ENCODE results near the gene ATXN3L.
A peak's percentile ranks its signal among the peaks of the same experiment; 100 is the strongest.

ATXN3L gene

GRCh38 chrX:13319953-13320352, at the start of gene ATXN3L:
ATXN3L (minus strand) TSS chrX:13320053; CDS start chrX:13319934, 119 bp downstream.
- DNase-seq (ENCODE audit: low spot score) = no peak

- DNase-seq (ENCODE audit: low spot score) = peak; percentile 23
These were observed 49.6 kb upstream of the ATXN3L start for GRCh38 chrX:13369256-13370030.

GRCh38 chrX:13367950-13368349, 48.1 kb upstream of the ATXN3L start:
- no peak for DNase-seq (ENCODE audit: low spot score)

- DNase-seq (ENCODE audit: low spot score) = no peak
These were observed 46.8 kb upstream of the ATXN3L start for GRCh38 chrX:13366698-13367097.

- no peak for DNase-seq (ENCODE audit: low spot score)
These were observed 45.3 kb upstream of the ATXN3L start for GRCh38 chrX:13365161-13365560.

GRCh38 chrX:13364230-13364857, 44.5 kb upstream of the ATXN3L start:
- no peak for DNase-seq (ENCODE audit: low spot score)

- no peak for DNase-seq (ENCODE audit: low spot score)
These were observed 40.3 kb upstream of the ATXN3L start for GRCh38 chrX:13360146-13360545.

- no peak for DNase-seq (ENCODE audit: low spot score)
These were observed 38.1 kb upstream of the ATXN3L start for GRCh38 chrX:13357925-13358324.

GRCh38 chrX:13346646-13347045, 26.8 kb upstream of the ATXN3L start:
- DNase-seq (ENCODE audit: low spot score) = no peak

GRCh38 chrX:13345438-13345837, 25.6 kb upstream of the ATXN3L start:
- DNase-seq (ENCODE audit: low spot score) = no peak

GRCh38 chrX:13345037-13345436, 25.2 kb upstream of the ATXN3L start:
- DNase-seq (ENCODE audit: low spot score) = no peak

GRCh38 chrX:13341491-13342101, 21.7 kb upstream of the ATXN3L start:
- DNase-seq (ENCODE audit: low spot score) = no peak

- no peak for DNase-seq (ENCODE audit: low spot score)
These were observed 20.4 kb upstream of the ATXN3L start for GRCh38 chrX:13340182-13340791.

GRCh38 chrX:13339607-13340006, 19.8 kb upstream of the ATXN3L start:
- no peak for DNase-seq (ENCODE audit: low spot score)

- no peak for DNase-seq (ENCODE audit: low spot score)
These were observed 19.2 kb upstream of the ATXN3L start for GRCh38 chrX:13338996-13339515.

GRCh38 chrX:13334491-13334890, 14.6 kb upstream of the ATXN3L start:
- DNase-seq (ENCODE audit: low spot score) = no peak

- no peak for DNase-seq (ENCODE audit: low spot score)
These were observed 10.6 kb upstream of the ATXN3L start for GRCh38 chrX:13330446-13330845.

GRCh38 chrX:13327666-13328065, 7.8 kb upstream of the ATXN3L start:
- DNase-seq (ENCODE audit: low spot score) = no peak

- no peak for DNase-seq (ENCODE audit: low spot score)
These were observed 3.4 kb upstream of the ATXN3L start for GRCh38 chrX:13323241-13323640.

GRCh38 chrX:13317366-13317765, 2.5 kb downstream of the ATXN3L start:
- no peak for DNase-seq (ENCODE audit: low spot score)

GRCh38 chrX:13311560-13311959, 8.3 kb downstream of the ATXN3L start:
- no peak for DNase-seq (ENCODE audit: low spot score)

GRCh38 chrX:13309631-13310030, 10.2 kb downstream of the ATXN3L start:
- no peak for DNase-seq (ENCODE audit: low spot score)

- no peak for DNase-seq (ENCODE audit: low spot score)
These were observed 12.8 kb downstream of the ATXN3L start for GRCh38 chrX:13307041-13307440.
